HCT116 (cell line): ENCODE results near the gene MAML1. TPM values are rescaled to one million over a fixed set of nuclear protein-coding genes. Genes with fewer than 3 reads are reported as not detected.

Experiments used
- ATAC-seq: fragments of 200-7000 bp; cut with Tn5 transposase; 2 replicates; pipeline ENCODE4 v1.9.1; 2020; ENCODE audit warnings: mild to moderate bottlenecking, moderate library complexity
- BruUV-seq: library from RNA; stranded (reverse); fragments of 400-500 nt; replicated peaks from 2 replicates; lab custom pipeline; 2021; lab: Mats Ljungman, UMichigan
- CTCF ChIA-PET: fragments of 300-600 bp; sonication (Branson Sonifier 250); formaldehyde crosslinking; loops from one replicate; lab custom pipeline; 2021; ENCODE audit warnings: antibody characterized with exemption; lab: Charles Lee
- POLR2A ChIA-PET: fragments of 300-600, 350-600 bp; sonication (Branson Sonifier 250); formaldehyde crosslinking; loops from one replicate; lab custom pipeline; 2021; ENCODE audit warnings: antibody characterized with exemption; lab: Charles Lee
- RAD21 ChIA-PET, 2 experiments: fragments of 300-600 bp; sonication (Branson Sonifier 250); formaldehyde crosslinking; loops; one replicate each; lab custom pipeline; 2023; ENCODE audit warnings: low total read pairs in 2 of 2; ENCODE audit not compliant: uncharacterized antibody in 2 of 2, unreplicated experiment in 2 of 2, low non-redundant PET in 1 of 2; lab: Charles Lee
- DNase-seq: peaks from one replicate; pipeline ENCODE4 v3.0.0-alpha.2; 2010; ENCODE audit warnings: low read depth, low spot score
- H2AFZ ChIP-seq: fragments of 200-600 bp; shearing (Covaris generic), sonication (generic); 2 replicates; pipeline ENCODE4 v1.6.1; 2017; ENCODE audit warnings: low read depth, mixed run types, mixed read lengths, antibody characterized with exemption, low read length; ENCODE audit not compliant: poor library complexity, severe bottlenecking
- H3K27ac ChIP-seq: 2 replicates; pipeline ENCODE4 v1.5.1; 2012; ENCODE audit warnings: low read depth, low read length
- H3K27me3 ChIP-seq: fragments of 200-600 bp; sonication (generic); 2 replicates; pipeline ENCODE4 v1.6.1; 2016; ENCODE audit warnings: mixed run types, low read length, mixed read lengths; ENCODE audit not compliant: insufficient read depth
- H3K36me3 ChIP-seq, 2 experiments: fragments of 200-500 bp in 1 of 2; fragments of 200-600 bp in 1 of 2; sonication (Bioruptor generic) in 1 of 2; sonication (generic) in 1 of 2; 2 replicates each; pipeline versions ENCODE4 v1.5.1 to v1.6.1; 2014 to 2016; ENCODE audit warnings: low read length in 2 of 2, inconsistent platforms in 1 of 2, mixed read lengths in 1 of 2, mixed run types in 1 of 2; ENCODE audit not compliant: insufficient read depth in 2 of 2, control insufficient read depth in 1 of 2
- H3K4me1 ChIP-seq, 2 experiments: fragments of 200-600 bp in 1 of 2; sonication (generic) in 1 of 2; 2 replicates each; pipeline versions ENCODE4 v1.5.1 to v1.6.1; 2012 to 2017; ENCODE audit warnings: low read length in 2 of 2, inconsistent platforms in 1 of 2, mild to moderate bottlenecking in 1 of 2, mixed read lengths in 1 of 2, mixed run types in 1 of 2, moderate library complexity in 1 of 2; ENCODE audit not compliant: insufficient read depth in 2 of 2, control insufficient read depth in 1 of 2
- H3K4me2 ChIP-seq: fragments of 200-600 bp; sonication (generic); 2 replicates; pipeline ENCODE4 v1.6.1; 2017; ENCODE audit warnings: mixed run types, low read length, mixed read lengths
- H3K4me3 ChIP-seq, 2 experiments: fragments of 200-600 bp in 1 of 2; sonication (generic) in 1 of 2; replicated peaks in 1 of 2; 2 replicates each; pipeline ENCODE4 v1.5.1; 2011 to 2016; ENCODE audit warnings: low read length in 2 of 2, control low read depth in 1 of 2, low read depth in 1 of 2, mild to moderate bottlenecking in 1 of 2, mixed read lengths in 1 of 2, mixed run types in 1 of 2
- H3K79me2 ChIP-seq: fragments of 200-600 bp; sonication (generic); 2 replicates; pipeline ENCODE4 v1.6.1; 2017; ENCODE audit warnings: mild to moderate bottlenecking, mixed run types, low read length, moderate library complexity, mixed read lengths; ENCODE audit not compliant: insufficient read depth
- H3K9ac ChIP-seq: fragments of 200-600 bp; sonication (generic); 2 replicates; pipeline ENCODE4 v1.6.1; 2016; ENCODE audit warnings: low read length, mixed read lengths
- H3K9me2 ChIP-seq: fragments of 200-600 bp; sonication (generic), shearing (Covaris generic); 2 replicates; pipeline ENCODE4 v1.6.1; 2017; ENCODE audit warnings: mixed run types, mild to moderate bottlenecking, moderate library complexity; ENCODE audit not compliant: insufficient read depth
- H3K9me3 ChIP-seq, 2 experiments: fragments of 200-500 bp in 1 of 2; fragments of 200-600 bp in 1 of 2; sonication (Bioruptor generic) in 1 of 2; sonication (generic) in 1 of 2; 2 replicates each; pipeline ENCODE4 v1.6.1; 2014 to 2017; ENCODE audit warnings: low read length in 2 of 2, mixed read lengths in 2 of 2, inconsistent platforms in 1 of 2, low read depth in 1 of 2, mild to moderate bottlenecking in 1 of 2, mixed run types in 1 of 2, moderate library complexity in 1 of 2; ENCODE audit not compliant: control insufficient read depth in 1 of 2, insufficient read depth in 1 of 2
- H4K20me1 ChIP-seq: fragments of 200-600 bp; sonication (generic), shearing (Covaris generic); 2 replicates; pipeline ENCODE4 v1.6.1; 2017; ENCODE audit warnings: mixed run types, mild to moderate bottlenecking, moderate library complexity; ENCODE audit not compliant: insufficient read depth
- CBX3 ChIP-seq: IDR thresholded peaks from 2 replicates; pipeline ENCODE4 v1.6.1; 2012; ENCODE audit warnings: low read depth
- CEBPB ChIP-seq: IDR thresholded peaks from 2 replicates; pipeline ENCODE4 v1.6.1; 2012; ENCODE audit warnings: low read depth
- EGR1 ChIP-seq: IDR thresholded peaks from 2 replicates; pipeline ENCODE4 v1.6.1; 2012; ENCODE audit warnings: low read depth
- ELF1 ChIP-seq: IDR thresholded peaks from 2 replicates; pipeline ENCODE4 v1.6.1; 2012; ENCODE audit warnings: low read depth, borderline replicate concordance
- EZH2 ChIP-seq: fragments of 200-600 bp; sonication (generic); IDR thresholded peaks from 2 replicates; pipeline ENCODE4 v1.6.1; 2017; ENCODE audit warnings: antibody characterized with exemption, mixed run types
- EZH2phosphoT487 ChIP-seq: fragments of 200-600 bp; IDR thresholded peaks from 2 replicates; pipeline ENCODE4 v1.6.1; 2018; ENCODE audit warnings: antibody characterized with exemption, borderline replicate concordance
- FOSL1 ChIP-seq: IDR thresholded peaks from 2 replicates; pipeline ENCODE4 v1.6.1; 2012; ENCODE audit warnings: low read depth
- JUND ChIP-seq: IDR thresholded peaks from 2 replicates; pipeline ENCODE4 v1.6.1; 2012
- POLR2AphosphoS5 ChIP-seq: IDR thresholded peaks from 2 replicates; pipeline ENCODE4 v1.6.1; 2011; ENCODE audit warnings: mild to moderate bottlenecking, low read depth, low read length, moderate library complexity
- RAD21 ChIP-seq: IDR thresholded peaks from 2 replicates; pipeline ENCODE4 v1.6.1; 2012; ENCODE audit warnings: low read depth, mild to moderate bottlenecking
- SIN3A ChIP-seq: IDR thresholded peaks from 2 replicates; pipeline ENCODE4 v1.6.1; 2012; ENCODE audit warnings: low read depth
- SP1 ChIP-seq: IDR thresholded peaks from 2 replicates; pipeline ENCODE4 v1.6.1; 2012; ENCODE audit warnings: low read depth
- SRF ChIP-seq: IDR thresholded peaks from 2 replicates; pipeline ENCODE4 v1.6.1; 2012; ENCODE audit warnings: low read depth
- TCF7L2 ChIP-seq: IDR thresholded peaks from 2 replicates; pipeline ENCODE4 v1.7.0; 2011; ENCODE audit warnings: borderline replicate concordance, inconsistent platforms; ENCODE audit not compliant: insufficient read depth, insufficient read length; ENCODE audit errors: extremely low read depth
- YY1 ChIP-seq: IDR thresholded peaks from 2 replicates; pipeline ENCODE4 v1.6.1; 2011; ENCODE audit warnings: low read length, low read depth, moderate library complexity, mild to moderate bottlenecking; ENCODE audit not compliant: insufficient replicate concordance; ENCODE audit errors: extremely low read depth
- ZFX ChIP-seq: fragments of 450-650 bp; IDR thresholded peaks from 2 replicates; pipeline ENCODE4 v1.6.1; 2017
- intact Hi-C: fragments of 100-400 bp; cut with micrococcal nuclease; formaldehyde crosslinking; loops from 2 replicates; pipeline ENCODE4 v1.10.0; 2022
- total RNA-seq: library from RNA; stranded (reverse); gene quantifications from one replicate; pipeline ENCODE4 v1.2.1, GENCODE V29; 2021; ENCODE audit not compliant: unreplicated experiment
- TF ChIP-seq, protein P1 (sequence below): IDR thresholded peaks from 2 replicates; pipeline ENCODE4 v1.6.1; 2012
- TF ChIP-seq, protein P2 (sequence below): IDR thresholded peaks from 2 replicates; pipeline ENCODE4 v1.6.1; 2012; ENCODE audit warnings: low read depth
- TF ChIP-seq, protein P3 (sequence below), 3 experiments: fragments of 200-600 bp in 1 of 3; sonication (generic) in 1 of 3; IDR thresholded peaks in 2 of 3; conservative IDR thresholded peaks in 1 of 3; 2 replicates each; pipeline ENCODE4 v1.5.1; 2012 to 2017; ENCODE audit warnings: low read depth in 2 of 3, low read length in 2 of 3, antibody characterized with exemption in 1 of 3, borderline replicate concordance in 1 of 3, control low read depth in 1 of 3, mild to moderate bottlenecking in 1 of 3, mixed read lengths in 1 of 3, mixed run types in 1 of 3, moderate library complexity in 1 of 3; ENCODE audit not compliant: insufficient read depth in 1 of 3
- TF ChIP-seq, protein P4 (sequence below): IDR thresholded peaks from 2 replicates; pipeline ENCODE4 v1.6.1; 2012

Gene MAML1
- total RNA-seq, 1 experiment from 2014 or later, result 29.5 TPM

GRCh38 chr5:179823937-179824744 is 91.5 kb downstream of the MAML1 start:
- TF ChIP-seq SRF (no peak), ZFX (no peak), EGR1 (no peak), FOSL1 (no peak), EZH2 (no peak), JUND (no peak), CEBPB (no peak), POLR2AphosphoS5 (no peak), CBX3 (no peak), TCF7L2 (no peak), EZH2phosphoT487 (no peak), RAD21 (no peak), ELF1 (no peak), YY1 (no peak), SP1 (no peak), SIN3A (no peak)
- TF ChIP-seq, protein P1, sequence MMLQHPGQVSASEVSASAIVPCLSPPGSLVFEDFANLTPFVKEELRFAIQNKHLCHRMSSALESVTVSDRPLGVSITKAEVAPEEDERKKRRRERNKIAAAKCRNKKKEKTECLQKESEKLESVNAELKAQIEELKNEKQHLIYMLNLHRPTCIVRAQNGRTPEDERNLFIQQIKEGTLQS, result no peak
- TF ChIP-seq, protein P2, sequence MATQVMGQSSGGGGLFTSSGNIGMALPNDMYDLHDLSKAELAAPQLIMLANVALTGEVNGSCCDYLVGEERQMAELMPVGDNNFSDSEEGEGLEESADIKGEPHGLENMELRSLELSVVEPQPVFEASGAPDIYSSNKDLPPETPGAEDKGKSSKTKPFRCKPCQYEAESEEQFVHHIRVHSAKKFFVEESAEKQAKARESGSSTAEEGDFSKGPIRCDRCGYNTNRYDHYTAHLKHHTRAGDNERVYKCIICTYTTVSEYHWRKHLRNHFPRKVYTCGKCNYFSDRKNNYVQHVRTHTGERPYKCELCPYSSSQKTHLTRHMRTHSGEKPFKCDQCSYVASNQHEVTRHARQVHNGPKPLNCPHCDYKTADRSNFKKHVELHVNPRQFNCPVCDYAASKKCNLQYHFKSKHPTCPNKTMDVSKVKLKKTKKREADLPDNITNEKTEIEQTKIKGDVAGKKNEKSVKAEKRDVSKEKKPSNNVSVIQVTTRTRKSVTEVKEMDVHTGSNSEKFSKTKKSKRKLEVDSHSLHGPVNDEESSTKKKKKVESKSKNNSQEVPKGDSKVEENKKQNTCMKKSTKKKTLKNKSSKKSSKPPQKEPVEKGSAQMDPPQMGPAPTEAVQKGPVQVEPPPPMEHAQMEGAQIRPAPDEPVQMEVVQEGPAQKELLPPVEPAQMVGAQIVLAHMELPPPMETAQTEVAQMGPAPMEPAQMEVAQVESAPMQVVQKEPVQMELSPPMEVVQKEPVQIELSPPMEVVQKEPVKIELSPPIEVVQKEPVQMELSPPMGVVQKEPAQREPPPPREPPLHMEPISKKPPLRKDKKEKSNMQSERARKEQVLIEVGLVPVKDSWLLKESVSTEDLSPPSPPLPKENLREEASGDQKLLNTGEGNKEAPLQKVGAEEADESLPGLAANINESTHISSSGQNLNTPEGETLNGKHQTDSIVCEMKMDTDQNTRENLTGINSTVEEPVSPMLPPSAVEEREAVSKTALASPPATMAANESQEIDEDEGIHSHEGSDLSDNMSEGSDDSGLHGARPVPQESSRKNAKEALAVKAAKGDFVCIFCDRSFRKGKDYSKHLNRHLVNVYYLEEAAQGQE, result no peak
- TF ChIP-seq, protein P3, sequence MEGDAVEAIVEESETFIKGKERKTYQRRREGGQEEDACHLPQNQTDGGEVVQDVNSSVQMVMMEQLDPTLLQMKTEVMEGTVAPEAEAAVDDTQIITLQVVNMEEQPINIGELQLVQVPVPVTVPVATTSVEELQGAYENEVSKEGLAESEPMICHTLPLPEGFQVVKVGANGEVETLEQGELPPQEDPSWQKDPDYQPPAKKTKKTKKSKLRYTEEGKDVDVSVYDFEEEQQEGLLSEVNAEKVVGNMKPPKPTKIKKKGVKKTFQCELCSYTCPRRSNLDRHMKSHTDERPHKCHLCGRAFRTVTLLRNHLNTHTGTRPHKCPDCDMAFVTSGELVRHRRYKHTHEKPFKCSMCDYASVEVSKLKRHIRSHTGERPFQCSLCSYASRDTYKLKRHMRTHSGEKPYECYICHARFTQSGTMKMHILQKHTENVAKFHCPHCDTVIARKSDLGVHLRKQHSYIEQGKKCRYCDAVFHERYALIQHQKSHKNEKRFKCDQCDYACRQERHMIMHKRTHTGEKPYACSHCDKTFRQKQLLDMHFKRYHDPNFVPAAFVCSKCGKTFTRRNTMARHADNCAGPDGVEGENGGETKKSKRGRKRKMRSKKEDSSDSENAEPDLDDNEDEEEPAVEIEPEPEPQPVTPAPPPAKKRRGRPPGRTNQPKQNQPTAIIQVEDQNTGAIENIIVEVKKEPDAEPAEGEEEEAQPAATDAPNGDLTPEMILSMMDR (IDR thresholded peaks at IDR 0.05 in 2 of 3, conservative IDR thresholded peaks at IDR 0.05 in 1 of 3; ENCODE audit: borderline replicate concordance in 1 of 3, insufficient read depth in 1 of 3, low read depth in 2 of 3, low read length in 2 of 3), result no peak
- TF ChIP-seq, protein P4, sequence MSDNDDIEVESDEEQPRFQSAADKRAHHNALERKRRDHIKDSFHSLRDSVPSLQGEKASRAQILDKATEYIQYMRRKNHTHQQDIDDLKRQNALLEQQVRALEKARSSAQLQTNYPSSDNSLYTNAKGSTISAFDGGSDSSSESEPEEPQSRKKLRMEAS, result no peak
- BruUV-seq, result no TSS peak
- Histone ChIP-seq H3K27me3 (no peaks in the 10 kb centered on the region), H4K20me1 (peaks cover 12% of the 10 kb centered on the region; the same call in 1 of the 2 replicates), H3K4me2 (no peak overlapping the region), H3K4me1 (peaks cover 19 to 36% of the 10 kb centered on the region in 2 experiments), H3K36me3 (peaks cover 47 to 67% of the 10 kb centered on the region in 2 experiments; a peak in 3 of 4 replicates), H3K9ac (no peak overlapping the region), H3K79me2 (peaks cover 74% of the 10 kb centered on the region), H3K27ac (no peak overlapping the region; the same call in 1 of the 2 replicates), H3K9me2 (no peaks in the 10 kb centered on the region), H3K4me3 (no peak overlapping the region), H2AFZ (no peak overlapping the region), H3K9me3 (no peaks in the 10 kb centered on the region)
- ATAC-seq (no peak), DNase-seq (no peak)
- POLR2A ChIA-PET, result no interaction called here
- CTCF ChIA-PET, result no interaction called here
- intact Hi-C loops, result no loop called here
- RAD21 ChIA-PET, result no interaction called here
